NAMALWA (cell line): ENCODE data around the gene ANK2.

ENCODE experiments used
- DNase-seq: peaks from one replicate; pipeline ENCODE4 v3.0.0-alpha.2; 2015; ENCODE audit warnings: low spot score

ANK2 gene

DNA sequence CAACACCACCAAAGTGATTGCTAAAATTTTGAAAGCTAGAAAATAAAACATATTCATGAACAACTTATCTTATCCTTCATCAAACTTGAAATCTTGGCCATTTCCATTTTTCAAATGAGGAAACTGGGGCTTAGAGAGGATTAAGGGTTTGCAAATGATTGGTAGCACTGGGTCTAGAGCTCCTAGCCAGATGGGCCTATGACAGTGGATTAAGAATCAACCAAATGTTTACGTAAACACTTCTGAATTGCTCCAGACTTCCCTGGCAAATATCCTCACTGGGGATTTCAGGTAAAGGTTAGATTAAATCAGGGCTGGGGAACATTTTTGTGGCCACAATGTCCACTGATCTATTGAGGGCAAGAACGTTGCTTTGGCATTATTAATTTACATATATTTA is 241.2 kb downstream of the ANK2 start:
- no peak for DNase-seq

GRCh38 chr4:113292371-113293042 is 243.1 kb downstream of the ANK2 start:
- DNase-seq: no peak

GRCh38 chr4:113293043-113293560 is 243.6 kb downstream of the ANK2 start:
- no peak for DNase-seq

GRCh38 chr4:113293674-113294073 is 244.2 kb downstream of the ANK2 start:
- DNase-seq: no peak

DNA sequence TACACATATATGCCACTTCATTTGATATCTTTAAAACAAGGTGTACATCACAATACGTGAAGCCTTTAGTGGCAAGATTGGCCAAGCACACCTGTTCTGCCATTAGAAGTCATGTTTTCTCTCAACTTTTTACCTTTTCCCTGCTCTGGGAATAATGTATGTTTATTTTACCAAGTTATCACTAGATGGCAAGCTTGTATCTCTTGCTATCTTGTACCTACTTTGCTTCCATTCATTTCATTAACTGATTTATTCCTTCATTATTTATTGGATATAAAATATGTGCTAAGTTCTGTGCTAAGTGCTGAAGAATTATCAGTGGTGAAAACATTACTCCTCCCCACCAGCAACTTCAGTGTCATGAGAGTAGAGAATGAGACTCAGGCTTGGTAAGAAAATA is 245.5 kb downstream of the ANK2 start:
- no peak for DNase-seq

GRCh38 chr4:113300471-113300928 is 251.0 kb downstream of the ANK2 start:
- no peak for DNase-seq

DNA sequence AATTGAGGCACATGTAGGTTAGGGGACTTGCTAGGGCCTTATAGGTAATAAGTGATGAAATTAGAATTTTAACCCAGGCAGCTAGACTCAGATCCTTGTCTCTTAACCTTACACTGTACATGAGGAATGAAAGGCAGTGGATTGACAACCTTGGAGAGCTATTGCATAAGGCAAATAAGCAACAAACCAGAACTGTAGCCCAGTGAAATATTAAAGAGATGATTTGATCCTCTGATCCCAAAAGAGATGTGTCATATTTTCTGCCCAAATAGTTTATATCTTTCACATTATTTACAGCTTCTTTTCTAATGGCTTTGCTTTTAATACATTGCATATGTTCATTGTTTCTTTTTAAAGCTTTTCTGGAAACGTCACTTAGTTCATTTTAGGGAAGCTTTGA is 252.6 kb downstream of the ANK2 start:
- no peak for DNase-seq

GRCh38 chr4:113303315-113303714 is 253.9 kb downstream of the ANK2 start:
- DNase-seq: no peak

DNA sequence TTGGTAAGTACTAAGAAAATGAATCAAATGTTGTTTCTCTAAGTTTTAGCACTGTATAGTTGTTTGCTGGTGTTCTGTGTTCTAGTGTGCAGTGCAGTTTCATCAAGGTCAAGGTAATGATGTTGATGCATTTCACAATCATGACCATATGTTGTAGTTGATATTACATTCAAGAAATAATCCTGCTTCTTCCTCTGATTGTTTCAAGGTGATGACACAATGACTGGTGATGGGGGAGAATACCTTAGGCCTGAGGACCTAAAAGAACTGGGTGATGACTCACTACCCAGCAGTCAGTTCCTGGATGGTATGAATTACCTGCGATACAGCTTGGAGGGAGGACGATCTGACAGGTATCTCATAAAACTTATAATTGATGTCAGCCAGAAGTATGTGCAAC is 261.6 kb downstream of the ANK2 start:
- no peak for DNase-seq

- no peak for DNase-seq
Observed at GRCh38 chr4:113312529-113312928, 263.1 kb downstream of the ANK2 start.

DNA sequence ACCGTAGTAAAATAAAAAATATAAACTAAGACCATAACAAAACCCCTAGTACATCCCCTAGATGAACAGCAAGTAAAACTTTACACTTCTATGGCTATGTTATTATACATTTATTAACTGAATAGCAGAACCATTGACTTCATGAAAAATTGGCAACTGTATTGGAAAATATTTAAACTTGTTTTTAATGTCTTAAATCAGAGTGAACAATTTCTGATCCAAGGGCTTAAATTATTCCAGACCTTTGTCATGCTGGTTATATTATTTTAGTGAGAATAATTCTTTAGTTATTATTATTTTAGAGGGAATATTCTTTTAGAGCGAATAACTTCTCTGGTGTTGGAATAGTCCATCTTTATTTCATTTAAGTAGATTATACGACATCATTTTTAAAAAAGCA is 265.0 kb downstream of the ANK2 start:
- no peak for DNase-seq

- DNase-seq: peak; percentile 49
Observed at GRCh38 chr4:113316879-113317278, 267.4 kb downstream of the ANK2 start.

DNA sequence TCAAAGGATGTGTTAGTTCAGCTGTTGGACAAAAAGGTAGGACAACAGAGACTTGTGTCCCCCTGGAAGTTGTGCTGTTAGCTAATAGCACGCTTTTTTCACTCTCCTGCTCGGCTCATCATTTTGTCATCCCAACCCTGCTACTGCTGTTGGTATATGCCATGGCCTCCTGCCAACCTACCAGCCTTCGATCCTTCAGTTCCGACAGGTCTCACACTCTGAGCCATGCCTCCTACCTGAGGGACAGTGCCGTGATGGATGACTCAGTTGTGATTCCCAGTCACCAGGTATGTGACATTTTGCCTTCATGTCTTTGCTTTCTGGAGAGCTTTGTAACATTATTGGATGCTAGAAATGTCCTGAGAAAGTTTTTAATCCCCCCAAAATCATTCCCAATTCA is 268.1 kb downstream of the ANK2 start:
- DNase-seq: no peak

GRCh38 chr4:113322736-113323135 is 273.3 kb downstream of the ANK2 start:
- no peak for DNase-seq

GRCh38 chr4:113325876-113326615 is 276.6 kb downstream of the ANK2 start:
- DNase-seq: no peak

GRCh38 chr4:113327494-113327893 is 278.0 kb downstream of the ANK2 start:
- DNase-seq: no peak

DNA sequence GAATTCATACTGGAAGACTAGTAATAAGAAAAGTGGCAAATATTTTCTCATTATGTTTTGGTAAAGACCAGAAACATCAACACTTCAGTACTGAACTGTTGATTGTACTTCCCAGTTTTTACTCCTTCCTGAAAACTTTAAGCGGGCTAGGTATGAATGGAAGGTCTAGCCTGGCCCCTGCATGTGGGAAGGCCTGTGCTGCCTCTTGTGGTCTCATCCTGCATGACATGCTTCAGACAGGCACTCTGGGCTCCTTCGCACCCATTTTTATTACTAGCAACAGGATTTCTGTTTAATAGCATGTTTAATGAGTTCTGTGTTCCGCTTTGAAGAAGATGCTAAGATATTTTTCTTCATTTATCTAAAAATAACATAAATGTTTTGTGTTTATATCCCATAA is 279.1 kb downstream of the ANK2 start:
- DNase-seq: peak; percentile 20

- DNase-seq: no peak
Observed at GRCh38 chr4:113330200-113330599, 280.7 kb downstream of the ANK2 start.

DNA sequence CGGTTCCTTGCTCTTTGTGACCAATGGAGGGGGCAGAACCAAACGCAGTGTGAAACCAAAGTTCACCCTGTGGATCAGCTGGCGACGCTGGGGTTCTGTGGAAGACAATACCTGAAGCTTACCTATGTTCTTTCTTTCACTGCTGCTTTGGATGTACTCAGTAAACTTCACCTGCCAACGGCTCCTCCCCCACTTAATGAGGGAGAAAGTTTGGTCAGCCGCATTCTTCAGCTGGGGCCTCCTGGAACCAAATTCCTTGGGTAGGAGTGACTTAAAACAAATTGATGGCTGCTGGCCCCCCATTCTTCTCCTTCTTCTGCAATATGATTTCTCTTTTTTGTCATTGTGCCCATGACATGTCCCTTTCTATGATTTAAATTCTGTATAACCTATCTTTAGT is 282.4 kb downstream of the ANK2 start:
- DNase-seq: no peak

DNA sequence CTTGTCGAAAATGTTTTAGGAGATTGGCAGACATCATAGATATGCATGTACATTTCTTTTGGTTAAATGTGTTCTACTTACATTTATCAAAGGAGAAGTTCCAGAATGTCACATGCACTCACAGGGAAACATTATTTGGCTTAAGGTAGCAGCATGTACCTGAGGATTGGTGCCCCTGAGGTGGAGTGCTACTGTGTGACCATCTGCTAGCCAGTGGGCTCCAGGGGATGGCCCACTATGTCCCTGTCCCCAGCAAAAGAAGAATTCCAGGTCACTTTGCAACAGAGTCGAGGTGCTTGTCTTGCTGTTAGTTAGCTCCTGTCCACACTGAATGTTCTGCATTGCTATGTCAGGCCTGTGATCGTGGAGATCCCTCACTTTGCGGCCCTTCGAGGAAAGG is 283.2 kb downstream of the ANK2 start:
- DNase-seq: no peak

GRCh38 chr4:113335746-113336145 is 286.3 kb downstream of the ANK2 start:
- DNase-seq: no peak

DNA sequence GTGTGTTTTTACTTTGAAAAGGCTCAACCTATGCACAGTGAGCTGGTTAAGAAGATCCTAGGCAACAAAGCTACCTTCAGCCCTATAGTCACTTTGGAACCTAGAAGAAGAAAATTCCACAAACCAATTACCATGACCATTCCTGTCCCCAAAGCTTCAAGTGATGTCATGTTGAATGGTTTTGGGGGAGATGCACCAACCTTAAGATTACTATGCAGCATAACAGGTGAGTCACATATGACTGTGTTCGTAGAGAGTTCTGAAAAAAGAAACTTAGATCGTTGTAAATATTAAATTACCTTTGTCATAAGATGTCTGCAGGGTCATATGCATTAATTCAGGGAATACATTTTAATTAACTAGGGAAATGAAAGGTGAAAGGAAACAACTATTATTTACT is 287.1 kb downstream of the ANK2 start:
- no peak for DNase-seq

GRCh38 chr4:113339430-113339813 is 290.0 kb downstream of the ANK2 start:
- no peak for DNase-seq

DNA sequence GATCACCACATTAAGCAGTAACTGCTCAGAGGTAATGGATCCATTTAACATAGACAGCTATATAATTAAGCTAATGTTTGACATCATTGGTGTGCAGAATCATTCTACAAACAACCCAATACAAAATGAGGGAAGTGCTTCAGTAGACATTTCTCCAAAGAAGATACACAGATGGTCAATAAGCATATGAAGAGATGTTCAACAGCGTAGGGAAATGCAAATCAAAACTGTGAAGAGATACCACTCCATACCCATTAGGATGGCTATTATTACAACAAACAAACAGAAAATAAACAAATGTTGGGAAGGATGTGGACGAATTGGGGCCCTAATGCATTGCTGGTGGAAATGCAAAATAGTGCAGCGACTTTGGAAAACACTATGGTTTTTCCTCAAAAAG is 294.6 kb downstream of the ANK2 start:
- no peak for DNase-seq
